CD4-positive, alpha-beta T cell (primary cell): ENCODE results near the gene AP1S2. TPM values are rescaled to one million over a fixed set of nuclear protein-coding genes. Genes with fewer than 3 reads are reported as not detected.

ENCODE experiments used
- ATAC-seq: fragments of 200-7000 bp; cut with Tn5 transposase; one replicate; pipeline ENCODE4 v1.10.0; 2022; ENCODE audit warnings: mild to moderate bottlenecking; ENCODE audit not compliant: poor library complexity
- CTCF ChIA-PET: fragments of 350-600 bp; sonication (Branson Sonifier 250); formaldehyde crosslinking; loops from one replicate; lab custom pipeline; 2021; ENCODE audit warnings: antibody characterized with exemption, inconsistent platforms; lab: Charles Lee
- POLR2A ChIA-PET: fragments of 350-600 bp; sonication (Branson Sonifier 250); formaldehyde crosslinking; loops from one replicate; lab custom pipeline; 2021; ENCODE audit warnings: antibody characterized with exemption, inconsistent platforms; lab: Charles Lee
- DNase-seq, 14 experiments: peaks; one replicate each; pipeline ENCODE4 v3.0.0-alpha.2; 2013 to 2020; ENCODE audit warnings: mixed read lengths in 2 of 14
- H3K27ac ChIP-seq, 2 donors: one replicate each; pipeline versions ENCODE4 v1.5.1 to v1.7.0; 2013; ENCODE audit warnings: low read length in 2 of 2, low read depth in 1 of 2, mild to moderate bottlenecking in 1 of 2
- H3K27me3 ChIP-seq, 2 experiments: 1 replicate in 1 of 2; 2 replicates in 1 of 2; pipeline versions ENCODE4 v1.6.1 to v1.7.0; 2013; ENCODE audit warnings: low read length in 2 of 2, control low read depth in 1 of 2, mild to moderate bottlenecking in 1 of 2, moderate library complexity in 1 of 2; ENCODE audit not compliant: insufficient read depth in 2 of 2, control insufficient read depth in 1 of 2
- H3K36me3 ChIP-seq: one replicate; pipeline ENCODE4 v1.6.1; 2013; ENCODE audit warnings: low read length, control low read depth; ENCODE audit not compliant: insufficient read depth
- H3K4me1 ChIP-seq: one replicate; pipeline ENCODE4 v1.6.1; 2013; ENCODE audit warnings: low read length, control low read depth; ENCODE audit not compliant: insufficient read depth
- H3K4me3 ChIP-seq: one replicate; pipeline ENCODE4 v1.5.1; 2013; ENCODE audit warnings: mild to moderate bottlenecking, low read length, moderate library complexity
- H3K9me3 ChIP-seq, 2 experiments: 1 replicate in 1 of 2; 2 replicates in 1 of 2; pipeline versions ENCODE4 v1.6.1 to v1.7.0; 2013; ENCODE audit warnings: low read length in 2 of 2, mild to moderate bottlenecking in 2 of 2, control low read depth in 1 of 2, moderate library complexity in 1 of 2; ENCODE audit not compliant: control insufficient read depth in 1 of 2, insufficient read depth in 1 of 2
- H3K27ac Mint-ChIP-seq: one replicate; pipeline ENCODE4 v1.8.0; 2020; ENCODE audit warnings: mixed read lengths
- H3K27me3 Mint-ChIP-seq: one replicate; pipeline ENCODE4 v1.8.0; 2021; ENCODE audit warnings: mixed read lengths
- H3K36me3 Mint-ChIP-seq: one replicate; pipeline ENCODE4 v1.8.0; 2021; ENCODE audit warnings: low read depth, mixed read lengths
- H3K4me1 Mint-ChIP-seq: one replicate; pipeline ENCODE4 v1.8.0; 2021; ENCODE audit warnings: low read depth, mixed read lengths
- H3K4me3 Mint-ChIP-seq: one replicate; pipeline ENCODE4 v1.8.0; 2020; ENCODE audit warnings: mild to moderate bottlenecking, mixed read lengths
- H3K9me3 Mint-ChIP-seq: one replicate; pipeline ENCODE4 v1.8.0; 2020; ENCODE audit warnings: mixed read lengths
- intact Hi-C, 2 experiments: fragments of 100-400 bp; cut with DNase I in 1 of 2; cut with micrococcal nuclease in 1 of 2; formaldehyde crosslinking; loops; one replicate each; pipeline versions ENCODE4 v1.15.1 to v1.9.0; 2023 to 2025; cut with DNase I, micrococcal nuclease
- total RNA-seq, 174 experiments: library from RNA in 2 of 174; stranded (reverse) in 2 of 174; gene quantifications; one replicate each; pipeline ENCODE4 v1.2.3 and lab custom pipeline; 2021 to 2026
- TF ChIP-seq, protein P1 (sequence below): fragments of 200-600 bp; IDR thresholded peaks from one replicate; pipeline ENCODE4 v1.8.0; 2022; ENCODE audit warnings: antibody characterized with exemption, mild to moderate bottlenecking

AP1S2 gene
- total RNA-seq, 2 experiments from 2014 or later: 20.0 to 20.8 TPM

- CTCF ChIA-PET: interaction anchor here (1.7 kb wide), 1 partner anchor 42 kb away, joined by 6 read pairs; no protein-coding TSS in a partner anchor
- intact Hi-C loops: loop anchor here in 1 of 2 experiments (10.0 kb wide), 4 partner anchors 523 to 1007 kb away; partner anchors contain the start of genes CTPS2, PIGA, SYAP1 and TXLNG
- no peaks in the 10 kb centered on the region for H3K27me3 Mint-ChIP-seq
- Histone ChIP-seq H3K4me3 (no peak overlapping the region), H3K36me3 (no peaks in the 10 kb centered on the region), H3K27me3 (no peaks in the 10 kb centered on the region), H3K9me3 (no peaks in the 10 kb centered on the region), H3K27ac (no peak overlapping the region), H3K4me1 (peaks cover 5% of the 10 kb centered on the region)
- ATAC-seq (no peak), DNase-seq (no peak)
- no peak overlapping the region for H3K4me3 Mint-ChIP-seq
- TF ChIP-seq, protein P1, sequence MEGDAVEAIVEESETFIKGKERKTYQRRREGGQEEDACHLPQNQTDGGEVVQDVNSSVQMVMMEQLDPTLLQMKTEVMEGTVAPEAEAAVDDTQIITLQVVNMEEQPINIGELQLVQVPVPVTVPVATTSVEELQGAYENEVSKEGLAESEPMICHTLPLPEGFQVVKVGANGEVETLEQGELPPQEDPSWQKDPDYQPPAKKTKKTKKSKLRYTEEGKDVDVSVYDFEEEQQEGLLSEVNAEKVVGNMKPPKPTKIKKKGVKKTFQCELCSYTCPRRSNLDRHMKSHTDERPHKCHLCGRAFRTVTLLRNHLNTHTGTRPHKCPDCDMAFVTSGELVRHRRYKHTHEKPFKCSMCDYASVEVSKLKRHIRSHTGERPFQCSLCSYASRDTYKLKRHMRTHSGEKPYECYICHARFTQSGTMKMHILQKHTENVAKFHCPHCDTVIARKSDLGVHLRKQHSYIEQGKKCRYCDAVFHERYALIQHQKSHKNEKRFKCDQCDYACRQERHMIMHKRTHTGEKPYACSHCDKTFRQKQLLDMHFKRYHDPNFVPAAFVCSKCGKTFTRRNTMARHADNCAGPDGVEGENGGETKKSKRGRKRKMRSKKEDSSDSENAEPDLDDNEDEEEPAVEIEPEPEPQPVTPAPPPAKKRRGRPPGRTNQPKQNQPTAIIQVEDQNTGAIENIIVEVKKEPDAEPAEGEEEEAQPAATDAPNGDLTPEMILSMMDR: no peak
- peaks cover 14% of the 10 kb centered on the region for H3K4me1 Mint-ChIP-seq
- POLR2A ChIA-PET: no interaction called here
- peaks cover 7% of the 10 kb centered on the region for H3K36me3 Mint-ChIP-seq
- H3K9me3 Mint-ChIP-seq: no peaks in the 10 kb centered on the region
- H3K27ac Mint-ChIP-seq: no peak overlapping the region
Measured at GRCh38 chrX:15858051-15858450, 3.4 kb upstream of the AP1S2 start.

DNA sequence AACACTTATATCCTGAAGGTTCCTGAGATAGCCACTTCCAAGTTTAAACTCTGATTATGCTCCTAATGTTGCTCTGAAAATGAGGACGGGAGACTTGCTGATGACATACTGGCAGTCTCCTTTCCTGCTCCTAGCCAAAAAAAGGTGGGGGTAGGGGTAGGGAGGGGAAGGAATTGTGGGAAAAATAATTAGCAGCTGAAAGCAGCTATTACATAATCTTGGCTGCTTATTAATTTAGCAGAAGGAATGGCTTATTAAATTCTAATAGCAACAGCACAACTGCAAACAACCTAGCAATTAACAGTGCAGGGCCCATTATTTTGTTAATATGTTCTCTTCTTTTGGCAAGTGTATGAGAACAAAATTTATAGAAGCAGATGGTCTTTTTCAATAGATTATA, 2.0 kb upstream of the AP1S2 start:
- peak overlapping the region; percentile 100 for H3K27ac Mint-ChIP-seq
- Histone ChIP-seq H3K4me1 (peaks cover 5% of the 10 kb centered on the region), H3K27me3 (no peaks in the 10 kb centered on the region), H3K9me3 (no peaks in the 10 kb centered on the region), H3K27ac (no peak overlapping the region), H3K4me3 (no peak overlapping the region), H3K36me3 (no peaks in the 10 kb centered on the region)
- ChIA-PET CTCF (no interaction called here), POLR2A (interaction anchor here (2.7 kb wide), 1 partner anchor 118 kb away, joined by 44 read pairs; the partner anchor contains the start of gene CA5B)
- H3K27me3 Mint-ChIP-seq: no peaks in the 10 kb centered on the region
- intact Hi-C loops: loop anchor here in 1 of 2 experiments (1.0 to 10.0 kb wide), 5 partner anchors 181 to 1008 kb away; partner anchors contain the start of genes CTPS2, PIGA, SYAP1 and TXLNG
- no peaks in the 10 kb centered on the region for H3K9me3 Mint-ChIP-seq
- no peak for DNase-seq
- H3K4me1 Mint-ChIP-seq: peaks cover 22% of the 10 kb centered on the region
- peaks cover 9% of the 10 kb centered on the region for H3K36me3 Mint-ChIP-seq
- ATAC-seq: no peak
- TF ChIP-seq, protein P1: no peak
- peak overlapping the region; percentile 51 for H3K4me3 Mint-ChIP-seq

GRCh38 chrX:15856222-15856587, 1.6 kb upstream of the AP1S2 start:
- TF ChIP-seq, protein P1: no peak
- intact Hi-C loops: loop anchor here in 1 of 2 experiments (1.0 to 10.0 kb wide), 5 partner anchors 181 to 1009 kb away; partner anchors contain the start of genes CTPS2, PIGA, SYAP1 and TXLNG
- no peaks in the 10 kb centered on the region for H3K9me3 Mint-ChIP-seq
- DNase-seq (peak in 2 of 14 experiments; percentile 8 to 17), ATAC-seq (no peak)
- Histone ChIP-seq H3K27ac (no peak overlapping the region), H3K9me3 (no peaks in the 10 kb centered on the region), H3K27me3 (no peaks in the 10 kb centered on the region), H3K4me3 (no peak overlapping the region), H3K4me1 (peaks cover 5% of the 10 kb centered on the region), H3K36me3 (no peaks in the 10 kb centered on the region)
- POLR2A ChIA-PET: interaction anchor here (1.6 to 2.7 kb wide), 3 partner anchors 96 to 181 kb away, joined by 4 to 44 read pairs (median 19); partner anchors contain the start of gene CA5B
- peak overlapping the region; percentile 100 for H3K27ac Mint-ChIP-seq
- peaks cover 26% of the 10 kb centered on the region for H3K4me1 Mint-ChIP-seq
- peaks cover 13% of the 10 kb centered on the region for H3K36me3 Mint-ChIP-seq
- peak overlapping the region; percentile 97 for H3K4me3 Mint-ChIP-seq
- CTCF ChIA-PET: no interaction called here
- no peaks in the 10 kb centered on the region for H3K27me3 Mint-ChIP-seq
